ENCODE results near the gene XRN2. TPM values are rescaled to one million over a fixed set of nuclear protein-coding genes. Genes with fewer than 3 reads are reported as not detected.

Gene XRN2
- total and polyA plus RNA-seq, 10 donors = 19.3 to 92.6 (median 62.8) TPM

DNA sequence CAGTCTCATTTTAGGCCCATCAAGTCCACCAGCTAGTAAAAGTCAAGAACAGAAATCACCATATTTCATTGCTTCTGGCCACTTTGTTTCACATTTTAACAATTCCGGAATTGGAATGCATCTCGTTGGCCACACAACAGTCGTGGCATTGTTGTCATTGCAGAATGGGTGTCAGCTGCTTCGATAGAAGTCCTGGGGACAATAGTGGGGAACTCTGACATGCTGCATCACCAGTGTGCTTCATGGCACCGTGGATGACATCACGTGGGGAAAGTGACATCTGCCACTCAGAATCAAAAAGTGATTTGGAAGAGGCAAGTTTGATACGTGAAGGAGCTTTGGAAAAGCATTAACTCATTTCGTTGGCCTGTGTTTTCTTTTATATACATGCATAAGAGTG lies 43.8 kb upstream of the XRN2 start:
- no peak for TF ChIP-seq POLR2AphosphoS5 (IDR thresholded peaks at IDR 0.05)
- no peak for TF ChIP-seq POLR2A (IDR thresholded peaks at IDR 0.05)
- TF ChIP-seq, protein P1, sequence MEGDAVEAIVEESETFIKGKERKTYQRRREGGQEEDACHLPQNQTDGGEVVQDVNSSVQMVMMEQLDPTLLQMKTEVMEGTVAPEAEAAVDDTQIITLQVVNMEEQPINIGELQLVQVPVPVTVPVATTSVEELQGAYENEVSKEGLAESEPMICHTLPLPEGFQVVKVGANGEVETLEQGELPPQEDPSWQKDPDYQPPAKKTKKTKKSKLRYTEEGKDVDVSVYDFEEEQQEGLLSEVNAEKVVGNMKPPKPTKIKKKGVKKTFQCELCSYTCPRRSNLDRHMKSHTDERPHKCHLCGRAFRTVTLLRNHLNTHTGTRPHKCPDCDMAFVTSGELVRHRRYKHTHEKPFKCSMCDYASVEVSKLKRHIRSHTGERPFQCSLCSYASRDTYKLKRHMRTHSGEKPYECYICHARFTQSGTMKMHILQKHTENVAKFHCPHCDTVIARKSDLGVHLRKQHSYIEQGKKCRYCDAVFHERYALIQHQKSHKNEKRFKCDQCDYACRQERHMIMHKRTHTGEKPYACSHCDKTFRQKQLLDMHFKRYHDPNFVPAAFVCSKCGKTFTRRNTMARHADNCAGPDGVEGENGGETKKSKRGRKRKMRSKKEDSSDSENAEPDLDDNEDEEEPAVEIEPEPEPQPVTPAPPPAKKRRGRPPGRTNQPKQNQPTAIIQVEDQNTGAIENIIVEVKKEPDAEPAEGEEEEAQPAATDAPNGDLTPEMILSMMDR (IDR thresholded peaks at IDR 0.05 in 8 of 11, conservative IDR thresholded peaks at IDR 0.05 in 3 of 11) = no peak
- Histone ChIP-seq H3K9me3 (no peaks in the 10 kb centered on the region), H3K4me1 (no peaks in the 10 kb centered on the region), H3K27ac (no peak overlapping the region), H3K27me3 (replicated peaks in 1 of 7) (no peaks in the 10 kb centered on the region), H3K4me3 (no peak overlapping the region), H3K36me3 (no peaks in the 10 kb centered on the region)
- DNase-seq = no peak
- 83 to 89% (median 84%) methylated on average over 8 of the region's 8 CpGs for WGBS, 5 donors
- intact Hi-C loops (cut with DNase I; ENCODE audit: low total_unique reads) = no loop called here

DNA sequence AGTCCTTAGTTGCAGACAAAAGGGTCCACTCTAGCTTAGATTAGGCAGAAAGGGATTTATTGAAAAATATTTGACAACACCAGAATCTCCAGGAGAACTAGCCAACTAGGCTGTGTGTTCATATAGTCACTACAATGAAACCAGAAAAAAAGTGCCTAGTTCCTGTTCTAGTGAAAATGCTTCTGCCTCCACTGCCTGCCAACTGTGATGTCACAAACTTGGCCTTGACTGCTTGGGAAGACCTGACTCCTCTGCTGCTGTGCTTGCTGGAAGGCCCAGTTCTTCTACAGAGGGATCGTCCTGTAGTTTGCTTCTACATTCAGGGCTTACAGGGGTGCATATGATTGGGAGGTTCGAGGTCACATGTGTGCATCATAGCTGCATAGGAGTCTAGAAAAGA lies 40.3 kb upstream of the XRN2 start:
- Histone ChIP-seq H3K36me3 (no peaks in the 10 kb centered on the region), H3K4me1 (no peaks in the 10 kb centered on the region), H3K4me3 (no peak overlapping the region), H3K9me3 (peaks cover 0 to 11% (median 2%) of the 10 kb centered on the region in 8 donors), H3K27me3 (replicated peaks in 1 of 7) (peaks cover 0 to 7% (median 0%) of the 10 kb centered on the region in 7 donors), H3K27ac (no peak overlapping the region)
- no peak for TF ChIP-seq POLR2A (IDR thresholded peaks at IDR 0.05)
- TF ChIP-seq POLR2AphosphoS5 (IDR thresholded peaks at IDR 0.05) = no peak
- TF ChIP-seq, protein P1 (IDR thresholded peaks at IDR 0.05 in 8 of 11, conservative IDR thresholded peaks at IDR 0.05 in 3 of 11) = no peak
- 71 to 92% (median 84%) methylated on average over 2 of the region's 2 CpGs for WGBS, 5 donors
- intact Hi-C loops (cut with DNase I; ENCODE audit: low total_unique reads) = no loop called here
- no peak for DNase-seq

DNA sequence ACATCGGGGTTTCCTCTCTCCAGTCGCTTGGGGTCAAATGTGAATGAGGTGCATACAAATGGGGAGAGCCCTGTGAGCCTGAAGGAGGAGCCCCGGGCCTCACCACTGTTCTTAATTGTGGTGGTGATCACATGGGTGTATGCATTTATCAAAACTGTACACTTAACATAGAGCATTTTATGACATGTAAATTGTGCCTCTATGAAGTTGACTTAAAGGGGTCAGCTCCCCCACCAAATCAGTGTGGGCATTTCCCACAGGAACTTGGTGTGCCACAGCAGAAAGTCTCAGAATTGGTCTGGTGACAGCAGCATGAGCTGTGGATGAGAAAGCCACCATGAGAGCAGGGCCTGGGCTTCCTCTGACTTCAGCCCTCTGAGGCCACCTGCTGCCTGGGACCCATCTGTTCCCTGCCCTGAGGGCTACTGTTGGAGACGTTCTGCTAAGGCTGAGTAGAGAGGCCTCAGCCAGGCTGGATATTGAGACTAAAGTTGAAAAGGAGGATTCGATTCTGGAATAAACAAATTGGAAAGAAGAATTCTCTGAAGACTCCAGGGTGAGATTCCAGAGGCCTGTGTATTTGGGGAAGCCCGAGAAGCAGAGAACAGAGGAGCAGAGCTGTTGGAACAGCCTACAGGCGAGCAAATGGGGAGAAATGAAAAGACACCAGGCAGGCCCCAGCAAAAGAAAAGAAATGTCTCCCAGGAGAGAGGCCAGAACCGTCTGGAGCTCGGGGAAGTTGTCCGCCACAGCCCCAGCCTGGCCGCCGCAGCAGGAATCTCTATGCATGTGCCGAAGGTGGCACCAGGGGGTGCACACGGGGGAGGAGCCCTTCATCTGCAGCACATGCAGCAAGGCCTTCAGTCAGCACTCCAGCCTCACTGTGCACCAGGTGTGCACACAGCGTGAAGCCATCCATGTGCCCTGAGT lies 37.6 kb upstream of the XRN2 start:
- H3K27ac ChIP-seq = no peak overlapping the region
- intact Hi-C loops (cut with DNase I; ENCODE audit: low total_unique reads) = no loop called here
- H3K4me1 ChIP-seq = no peaks in the 10 kb centered on the region
- TF ChIP-seq POLR2A (IDR thresholded peaks at IDR 0.05) (no peak), POLR2AphosphoS5 (IDR thresholded peaks at IDR 0.05) (no peak)
- TF ChIP-seq, protein P1 (IDR thresholded peaks at IDR 0.05 in 8 of 11, conservative IDR thresholded peaks at IDR 0.05 in 3 of 11) = no peak
- DNase-seq = no peak
- peaks cover 0 to 11% (median 2%) of the 10 kb centered on the region in 8 donors for H3K9me3 ChIP-seq
- H3K4me3 ChIP-seq = no peak overlapping the region
- H3K36me3 ChIP-seq = no peaks in the 10 kb centered on the region
- peaks cover 0 to 7% (median 0%) of the 10 kb centered on the region in 7 donors for H3K27me3 ChIP-seq (replicated peaks in 1 of 7)
- WGBS, 5 donors = 79 to 83% (median 80%) methylated on average over 14 to 15 of the region's 15 CpGs

DNA sequence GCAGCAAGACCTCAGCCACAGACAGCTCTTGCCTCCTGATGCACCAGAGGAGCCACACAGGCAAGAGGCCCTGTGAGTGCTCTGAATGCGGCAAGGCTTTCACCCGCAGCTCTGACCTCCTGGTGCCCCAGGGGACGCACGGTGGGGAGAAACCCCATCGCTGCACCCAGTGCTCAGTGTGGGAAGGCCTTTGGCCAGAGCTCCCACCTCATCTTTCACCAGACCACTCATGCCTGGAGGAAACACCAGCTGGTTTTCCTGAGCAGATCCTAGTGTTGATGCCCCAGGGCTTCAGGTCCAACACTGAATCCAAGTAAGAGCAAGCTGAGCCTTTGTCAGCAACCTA lies 37.0 kb upstream of the XRN2 start:
- Histone ChIP-seq H3K4me3 (no peak overlapping the region), H3K9me3 (peaks cover 0 to 11% (median 2%) of the 10 kb centered on the region in 8 donors), H3K27ac (no peak overlapping the region), H3K27me3 (replicated peaks in 1 of 7) (peaks cover 0 to 7% (median 0%) of the 10 kb centered on the region in 7 donors), H3K4me1 (no peaks in the 10 kb centered on the region), H3K36me3 (no peaks in the 10 kb centered on the region)
- intact Hi-C loops (cut with DNase I; ENCODE audit: low total_unique reads) = no loop called here
- DNase-seq = no peak
- TF ChIP-seq POLR2AphosphoS5 (IDR thresholded peaks at IDR 0.05) = no peak
- TF ChIP-seq POLR2A (IDR thresholded peaks at IDR 0.05) = no peak
- TF ChIP-seq, protein P1 (IDR thresholded peaks at IDR 0.05 in 8 of 11, conservative IDR thresholded peaks at IDR 0.05 in 3 of 11) = no peak
- WGBS, 5 donors = 88 to 94% (median 90%) methylated on average over 3 to 5 of the region's 5 CpGs
